Stimulated activated CD4-positive, alpha-beta T cell treated with anti-CD3 and anti-CD28 coated beads, Interleukin-12 subunit alpha, Interleukin-12 subunit beta, amount 100 ng/mL, for 48 hours (primary cell): Measurements from ENCODE around the gene PSMB1.
"Not testable (repeated sequence)": the region's sequence is repeated elsewhere in the genome, so short reads cannot be mapped to it uniquely, and the experiment has no call there.

Source experiments
- DNase-seq, 3 donors: peaks; one replicate each; pipeline ENCODE4 v3.0.0-alpha.2; 2020; ENCODE audit warnings: low read depth in 2 of 3, low spot score in 1 of 3

PSMB1 gene

DNA sequence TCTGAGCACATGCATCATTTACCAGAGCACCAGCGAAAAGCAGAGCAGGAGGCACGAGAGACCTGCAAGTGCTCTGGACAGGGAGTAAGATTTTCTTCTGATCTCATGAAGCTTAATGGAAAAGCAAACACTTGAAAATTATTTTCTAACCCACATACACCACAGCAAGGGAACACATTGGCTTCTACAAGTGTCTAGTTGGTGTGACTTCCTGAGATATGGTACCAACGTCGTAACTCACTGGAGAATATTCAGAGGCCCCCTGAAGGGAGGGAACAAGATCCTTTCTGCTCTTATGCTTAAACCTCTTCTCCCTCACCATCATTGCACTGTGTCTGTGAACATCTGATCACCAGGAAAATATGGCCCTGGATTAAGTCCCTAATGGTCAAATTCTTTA, 48.6 kb downstream of the PSMB1 start:
- no peak for DNase-seq

DNA sequence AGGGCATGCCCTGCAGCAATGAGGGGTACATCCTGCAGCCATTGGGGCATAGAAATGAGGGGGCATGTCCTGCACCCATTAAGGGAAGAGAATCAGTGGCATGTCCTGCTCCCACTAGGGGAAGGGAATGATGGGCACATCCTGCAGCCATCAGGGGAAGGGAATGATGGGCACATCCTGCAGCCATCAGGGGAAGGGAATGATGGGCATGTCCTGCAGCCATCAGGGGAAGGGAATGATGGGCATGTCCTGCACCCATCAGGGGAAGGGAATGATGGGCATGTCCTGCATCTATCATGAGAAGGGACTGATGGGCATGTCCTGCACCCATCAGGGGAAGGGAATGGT, 49.7 kb downstream of the PSMB1 start:
- DNase-seq = no peak

GRCh38 chr6:170502733-170503413, 50.2 kb downstream of the PSMB1 start:
- not testable (repeated sequence) for DNase-seq

DNA sequence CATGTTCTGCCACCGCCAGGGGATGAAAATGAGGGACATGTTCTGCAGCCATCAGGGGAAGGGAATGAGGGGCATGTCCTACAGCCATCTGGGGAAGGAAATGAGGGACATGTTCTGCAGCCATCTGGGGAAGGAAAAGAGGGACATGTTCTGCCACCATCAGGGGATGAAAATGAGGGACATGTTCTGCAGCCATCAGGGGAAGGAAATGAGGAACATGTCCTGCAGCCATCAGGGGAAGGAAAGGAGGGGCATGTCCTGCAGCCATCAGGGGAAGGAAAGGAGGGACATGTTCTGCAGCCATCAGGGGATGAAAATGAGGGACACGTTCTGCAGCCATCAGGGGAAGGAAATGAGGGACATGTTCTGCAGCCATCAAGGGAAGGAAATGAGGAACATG, 50.8 kb downstream of the PSMB1 start:
- DNase-seq = not testable (repeated sequence)

DNA sequence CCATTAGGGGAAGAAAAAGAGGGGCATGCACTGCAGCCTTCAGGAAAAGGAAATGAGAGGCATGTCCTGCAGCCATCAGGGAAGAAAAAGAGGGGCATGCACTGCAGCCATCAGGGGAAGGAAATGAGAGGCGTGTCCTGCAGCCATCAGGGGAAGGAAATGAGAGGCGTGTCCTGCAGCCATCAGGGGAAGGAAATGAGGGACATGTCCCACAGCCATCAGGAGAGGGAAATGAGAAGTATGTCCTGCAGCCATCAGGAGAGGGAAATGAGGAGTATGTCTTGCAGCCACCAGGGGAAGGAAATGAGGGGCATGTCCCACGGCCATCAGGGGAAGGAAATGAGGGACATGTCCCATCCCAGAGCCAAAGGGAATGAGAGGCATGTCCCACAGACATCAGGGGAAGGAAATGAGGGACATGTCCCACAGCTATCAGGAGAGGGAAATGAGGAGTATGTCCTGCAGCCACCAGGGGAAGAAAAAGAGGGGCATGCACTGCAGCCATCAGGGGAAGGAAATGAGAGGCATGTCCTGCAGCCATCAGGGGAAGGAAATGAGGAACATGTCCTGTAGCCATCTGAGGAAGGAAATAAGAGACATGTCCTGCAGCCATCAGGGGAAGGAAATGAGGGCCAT, 52.0 kb downstream of the PSMB1 start:
- DNase-seq = no peak

GRCh38 chr6:170497841-170498301, 55.2 kb downstream of the PSMB1 start:
- no peak for DNase-seq

DNA sequence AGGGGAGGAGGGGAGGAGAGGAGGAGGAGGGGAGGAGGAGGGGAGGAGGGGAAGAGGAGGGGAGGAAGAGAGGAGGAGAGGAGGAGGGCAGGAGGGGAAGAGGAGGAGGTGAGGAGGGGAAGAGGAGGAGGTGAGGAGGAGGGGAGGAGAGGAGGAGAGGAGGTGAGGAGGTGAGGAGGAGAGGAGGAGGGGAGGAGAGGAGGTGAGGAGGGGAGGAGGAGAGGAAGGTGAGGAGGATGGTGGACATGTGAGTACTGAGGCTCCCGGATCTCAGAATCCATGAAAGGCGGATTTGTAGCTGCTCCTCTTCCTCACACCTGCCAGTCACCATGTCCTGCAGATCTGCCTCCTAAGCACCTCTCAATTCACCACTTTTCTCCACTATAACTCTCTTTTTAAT, 59.8 kb downstream of the PSMB1 start:
- DNase-seq = no peak

DNA sequence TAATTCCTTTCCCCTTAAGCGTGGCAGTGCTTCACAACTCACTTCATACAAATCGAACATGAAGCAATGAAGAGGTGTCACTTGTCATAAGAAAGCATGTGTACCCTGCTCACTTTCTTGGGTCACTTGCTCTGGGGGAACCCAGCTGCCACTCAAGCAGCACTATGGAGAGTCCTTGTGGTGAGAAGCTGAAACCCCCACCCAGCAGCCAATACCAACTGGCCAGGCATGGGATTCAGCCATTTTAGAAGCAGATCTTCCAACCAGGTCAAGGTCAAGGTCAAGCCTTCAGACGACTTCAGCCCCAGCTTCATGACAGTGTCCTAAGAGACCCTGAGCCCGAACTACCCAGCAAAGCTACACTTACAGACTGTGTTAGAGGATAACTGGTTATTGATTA, 62.8 kb downstream of the PSMB1 start:
- no peak for DNase-seq

DNA sequence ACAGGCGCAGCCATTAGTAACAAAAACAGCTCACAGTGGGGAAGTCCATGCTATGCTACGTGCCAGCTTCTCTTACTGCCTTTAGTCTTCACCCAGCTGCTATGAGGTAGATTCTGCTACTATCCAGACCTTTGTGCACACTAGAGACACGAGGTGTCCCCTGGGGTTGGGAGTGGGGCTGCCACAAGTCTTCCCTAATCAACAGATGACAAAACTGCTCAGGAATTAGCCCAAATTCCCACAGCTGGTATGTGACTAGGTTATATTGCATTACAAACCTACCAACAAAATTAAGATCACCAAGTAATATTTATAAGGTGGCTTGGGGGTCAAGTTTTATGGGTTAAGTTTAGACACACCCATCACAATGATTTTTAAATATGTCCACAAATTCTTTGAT, 63.3 kb downstream of the PSMB1 start:
- DNase-seq = no peak

GRCh38 chr6:170487707-170488329, 65.3 kb downstream of the PSMB1 start:
- DNase-seq = no peak

GRCh38 chr6:170485159-170485558, 67.9 kb downstream of the PSMB1 start:
- DNase-seq = no peak
